IPS DF 6.9 (cell line): ENCODE results near the gene CRYBA4.

Source experiments
- DNase-seq: peaks from one replicate; pipeline ENCODE4 v3.0.0-alpha.2; 2013; ENCODE audit warnings: low read depth, low spot score
- H3K27ac ChIP-seq: one replicate; pipeline ENCODE4 v1.5.1; 2013; ENCODE audit warnings: low read length, control low read depth
- H3K27me3 ChIP-seq: 2 replicates; pipeline ENCODE4 v1.6.1; 2013; ENCODE audit warnings: mild to moderate bottlenecking, low read length; ENCODE audit not compliant: control insufficient read depth, insufficient read depth
- H3K36me3 ChIP-seq: 2 replicates; pipeline ENCODE4 v1.6.1; 2013; ENCODE audit warnings: low read length; ENCODE audit not compliant: control insufficient read depth, insufficient read depth
- H3K4me1 ChIP-seq: 2 replicates; pipeline ENCODE4 v1.6.1; 2013; ENCODE audit warnings: low read length; ENCODE audit not compliant: control insufficient read depth, insufficient read depth
- H3K4me3 ChIP-seq: 2 replicates; pipeline ENCODE4 v1.5.1; 2013; ENCODE audit warnings: mild to moderate bottlenecking, low read length
- H3K9me3 ChIP-seq: 2 replicates; pipeline ENCODE4 v1.6.1; 2013; ENCODE audit warnings: low read length, inconsistent platforms; ENCODE audit not compliant: control insufficient read depth, insufficient read depth
- WGBS: extraction: QIAGEN DNeasy Blood & Tissue Kit; methylation state at CpG from one replicate; pipeline ENCODE4 v1.1.7; 2013; ENCODE audit warnings: mixed read lengths, missing lambda C conversion rate; ENCODE audit not compliant: insufficient read length, insufficient coverage; 5-methylcytosine and 5-hydroxymethylcytosine counted together

CRYBA4 gene

GRCh38 chr22:26672590-26673468 lies 51.1 kb downstream of the CRYBA4 start:
- WGBS: no CpG with 5 or more reads among the region's 36 CpGs
- peak overlapping the region; percentile 30; the same call in 1 of the 2 replicates for H3K4me3 ChIP-seq
- H3K4me1 ChIP-seq: peaks cover 6% of the 10 kb centered on the region; the same call in 1 of the 2 replicates
- DNase-seq: no peak
- no peaks in the 10 kb centered on the region for H3K27me3 ChIP-seq
- no peaks in the 10 kb centered on the region for H3K9me3 ChIP-seq
- peaks cover 4% of the 10 kb centered on the region; the same call in 1 of the 2 replicates for H3K36me3 ChIP-seq
- H3K27ac ChIP-seq: peak overlapping the region; percentile 0

- Histone ChIP-seq H3K36me3 (no peaks in the 10 kb centered on the region), H3K4me3 (peak overlapping the region; percentile 30; the same call in 1 of the 2 replicates), H3K4me1 (peaks cover 6% of the 10 kb centered on the region; the same call in 1 of the 2 replicates), H3K27me3 (no peaks in the 10 kb centered on the region), H3K9me3 (no peaks in the 10 kb centered on the region), H3K27ac (peak overlapping the region; percentile 0)
- DNase-seq: no peak
- no CpG with 5 or more reads among the region's 4 CpGs for WGBS
These were observed 51.7 kb downstream of the CRYBA4 start for GRCh38 chr22:26673486-26673885.

- Histone ChIP-seq H3K27ac (no peak overlapping the region), H3K27me3 (no peaks in the 10 kb centered on the region), H3K36me3 (no peaks in the 10 kb centered on the region), H3K9me3 (no peaks in the 10 kb centered on the region), H3K4me3 (no peak overlapping the region), H3K4me1 (peaks cover 6% of the 10 kb centered on the region; the same call in 1 of the 2 replicates)
- no CpG with 5 or more reads among the region's 9 CpGs for WGBS
- no peak for DNase-seq
These were observed 52.7 kb downstream of the CRYBA4 start for GRCh38 chr22:26674211-26675190.

- H3K9me3 ChIP-seq: no peaks in the 10 kb centered on the region
- H3K27ac ChIP-seq: no peak overlapping the region
- no peaks in the 10 kb centered on the region for H3K36me3 ChIP-seq
- H3K27me3 ChIP-seq: no peaks in the 10 kb centered on the region
- peaks cover 6% of the 10 kb centered on the region; the same call in 1 of the 2 replicates for H3K4me1 ChIP-seq
- no peak overlapping the region for H3K4me3 ChIP-seq
- no CpG with 5 or more reads among the region's 4 CpGs for WGBS
- DNase-seq: no peak
These were observed 54.0 kb downstream of the CRYBA4 start for GRCh38 chr22:26675687-26676268.

GRCh38 chr22:26677217-26677616 lies 55.5 kb downstream of the CRYBA4 start:
- H3K36me3 ChIP-seq: no peaks in the 10 kb centered on the region
- no CpG with 5 or more reads among the region's 5 CpGs for WGBS
- H3K4me1 ChIP-seq: peaks cover 9% of the 10 kb centered on the region; the same call in 1 of the 2 replicates
- no peak overlapping the region for H3K27ac ChIP-seq
- H3K27me3 ChIP-seq: no peaks in the 10 kb centered on the region
- no peak for DNase-seq
- H3K4me3 ChIP-seq: no peak overlapping the region
- no peaks in the 10 kb centered on the region for H3K9me3 ChIP-seq

GRCh38 chr22:26679003-26679629 lies 57.4 kb downstream of the CRYBA4 start:
- peak; percentile 83 for DNase-seq
- Histone ChIP-seq H3K4me3 (no peak overlapping the region), H3K27ac (no peak overlapping the region), H3K27me3 (no peaks in the 10 kb centered on the region), H3K4me1 (peaks cover 5% of the 10 kb centered on the region; the same call in 1 of the 2 replicates), H3K36me3 (no peaks in the 10 kb centered on the region), H3K9me3 (no peaks in the 10 kb centered on the region)
- no CpG with 5 or more reads among the region's 9 CpGs for WGBS
